Measurements from ENCODE around the gene ATXN7L3B. TPM values are rescaled to one million over a fixed set of nuclear protein-coding genes. Genes with fewer than 3 reads are reported as not detected.
A peak's percentile ranks its signal among the peaks of the same experiment; 100 is the strongest.

Gene ATXN7L3B
- total RNA-seq, 1 donor: 24.6 TPM

DNA sequence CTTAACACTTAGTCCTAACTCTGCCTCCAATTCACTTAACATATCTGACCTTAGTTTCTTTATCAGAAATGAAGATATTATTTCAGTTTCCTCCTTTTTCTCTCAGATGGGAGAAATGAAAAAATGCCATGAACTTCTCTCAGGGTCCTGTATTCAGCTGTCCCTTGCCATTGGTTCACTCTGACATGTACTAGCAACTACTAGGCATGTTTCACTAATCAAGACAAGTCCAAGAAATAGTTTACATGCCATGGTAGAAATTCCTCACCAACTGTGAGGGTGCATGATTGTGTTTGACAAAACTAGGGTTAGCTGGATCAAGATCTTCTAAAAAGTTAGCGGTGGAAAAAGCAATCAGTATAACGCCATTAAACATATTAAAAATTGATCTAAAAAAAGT, 7.0 kb upstream of the ATXN7L3B start:
- H4K20me1 ChIP-seq (ENCODE audit: insufficient read depth, low read length): no peaks in the 10 kb centered on the region
- no peaks in the 10 kb centered on the region for H3K9me3 ChIP-seq (ENCODE audit: low read depth, low read length)
- no peak overlapping the region for H3K27ac ChIP-seq (ENCODE audit: low read depth, low read length)
- DNase-seq (ENCODE audit: insufficient read length, low spot score, missing footprints): no peak
- H3K36me3 ChIP-seq (ENCODE audit: insufficient read depth, low read length): no peaks in the 10 kb centered on the region
- no peaks in the 10 kb centered on the region for H3K79me2 ChIP-seq (ENCODE audit: insufficient read depth, low read length)
- no peak for TF ChIP-seq CTCF (IDR thresholded peaks at IDR 0.05; ENCODE audit: extremely low read depth, low read depth, low read length)
- no peaks in the 10 kb centered on the region for H3K4me1 ChIP-seq (ENCODE audit: insufficient read depth, low read length)
- no peak overlapping the region for H2AFZ ChIP-seq (ENCODE audit: low read length)
- H3K4me2 ChIP-seq (ENCODE audit: insufficient read depth, low read length): no peak overlapping the region
- no peak overlapping the region for H3K4me3 ChIP-seq (ENCODE audit: insufficient read depth, low read length)
- H3K27me3 ChIP-seq (ENCODE audit: insufficient read depth, low read length): no peaks in the 10 kb centered on the region

GRCh38 chr12:74535536-74535935, 2.1 kb upstream of the ATXN7L3B start:
- H3K27ac ChIP-seq (ENCODE audit: low read depth, low read length): no peak overlapping the region
- TF ChIP-seq CTCF (IDR thresholded peaks at IDR 0.05; ENCODE audit: extremely low read depth, low read depth, low read length): no peak
- peaks cover 4% of the 10 kb centered on the region for H3K36me3 ChIP-seq (ENCODE audit: insufficient read depth, low read length)
- no peak for DNase-seq (ENCODE audit: insufficient read length, low spot score, missing footprints)
- no peaks in the 10 kb centered on the region for H3K9me3 ChIP-seq (ENCODE audit: low read depth, low read length)
- H2AFZ ChIP-seq (ENCODE audit: low read length): peak overlapping the region; percentile 31
- H3K27me3 ChIP-seq (ENCODE audit: insufficient read depth, low read length): no peaks in the 10 kb centered on the region
- peaks cover 24% of the 10 kb centered on the region for H3K4me1 ChIP-seq (ENCODE audit: insufficient read depth, low read length)
- no peak overlapping the region for H3K4me2 ChIP-seq (ENCODE audit: insufficient read depth, low read length)
- H3K4me3 ChIP-seq (ENCODE audit: insufficient read depth, low read length): no peak overlapping the region
- H3K79me2 ChIP-seq (ENCODE audit: insufficient read depth, low read length): peaks cover 28% of the 10 kb centered on the region
- H4K20me1 ChIP-seq (ENCODE audit: insufficient read depth, low read length): peaks cover 22% of the 10 kb centered on the region

DNA sequence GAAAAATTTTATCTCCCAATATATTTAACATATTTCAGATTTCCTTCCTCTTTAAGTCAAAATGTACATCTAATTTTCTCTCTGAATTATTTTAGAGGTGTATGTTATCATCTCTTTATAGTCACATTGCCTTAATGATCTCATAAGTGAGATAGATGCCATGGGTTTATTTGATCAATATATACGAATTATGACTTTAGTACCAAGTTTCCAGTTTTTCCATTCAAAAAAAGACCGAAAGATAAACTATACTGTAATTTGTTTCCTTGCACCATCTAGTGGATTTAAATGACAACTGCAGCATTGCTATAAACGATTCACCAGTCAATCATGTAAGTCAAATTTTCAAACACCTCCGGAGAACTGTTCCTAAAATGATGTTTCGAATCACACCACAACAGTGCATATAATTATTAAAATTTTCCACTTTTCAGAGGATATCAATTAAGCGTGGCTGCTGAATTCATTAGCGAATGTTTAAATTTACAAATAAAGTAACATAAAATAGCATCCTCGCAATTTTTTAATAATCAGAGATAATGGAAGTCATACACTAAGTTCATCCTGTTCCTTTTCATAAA, 419 bp upstream of the ATXN7L3B start:
- Histone ChIP-seq H4K20me1 (ENCODE audit: insufficient read depth, low read length) (peaks cover 37% of the 10 kb centered on the region), H3K27me3 (ENCODE audit: insufficient read depth, low read length) (no peaks in the 10 kb centered on the region), H3K36me3 (ENCODE audit: insufficient read depth, low read length) (peaks cover 7% of the 10 kb centered on the region), H3K4me1 (ENCODE audit: insufficient read depth, low read length) (peaks cover 31% of the 10 kb centered on the region), H3K79me2 (ENCODE audit: insufficient read depth, low read length) (peaks cover 45% of the 10 kb centered on the region), H3K4me3 (ENCODE audit: insufficient read depth, low read length) (peak overlapping the region; percentile 99), H3K4me2 (ENCODE audit: insufficient read depth, low read length) (peak overlapping the region; percentile 95), H3K27ac (ENCODE audit: low read depth, low read length) (peak overlapping the region; percentile 99), H3K9me3 (ENCODE audit: low read depth, low read length) (no peaks in the 10 kb centered on the region), H2AFZ (ENCODE audit: low read length) (peak overlapping the region; percentile 98)
- peak; percentile 78 for TF ChIP-seq CTCF (IDR thresholded peaks at IDR 0.05; ENCODE audit: extremely low read depth, low read depth, low read length)
- DNase-seq (ENCODE audit: insufficient read length, low spot score, missing footprints): peak; percentile 83

- H3K36me3 ChIP-seq (ENCODE audit: insufficient read depth, low read length): peaks cover 7% of the 10 kb centered on the region
- DNase-seq (ENCODE audit: insufficient read length, low spot score, missing footprints): peak; percentile 51
- no peak for TF ChIP-seq CTCF (IDR thresholded peaks at IDR 0.05; ENCODE audit: extremely low read depth, low read depth, low read length)
- H2AFZ ChIP-seq (ENCODE audit: low read length): peak overlapping the region; percentile 98
- peak overlapping the region; percentile 95 for H3K4me2 ChIP-seq (ENCODE audit: insufficient read depth, low read length)
- peaks cover 31% of the 10 kb centered on the region for H3K4me1 ChIP-seq (ENCODE audit: insufficient read depth, low read length)
- peak overlapping the region; percentile 99 for H3K4me3 ChIP-seq (ENCODE audit: insufficient read depth, low read length)
- H3K27me3 ChIP-seq (ENCODE audit: insufficient read depth, low read length): no peaks in the 10 kb centered on the region
- H3K9me3 ChIP-seq (ENCODE audit: low read depth, low read length): no peaks in the 10 kb centered on the region
- H3K27ac ChIP-seq (ENCODE audit: low read depth, low read length): peak overlapping the region; percentile 99
- peaks cover 37% of the 10 kb centered on the region for H4K20me1 ChIP-seq (ENCODE audit: insufficient read depth, low read length)
- H3K79me2 ChIP-seq (ENCODE audit: insufficient read depth, low read length): peaks cover 54% of the 10 kb centered on the region
These were observed 1.0 kb downstream of the ATXN7L3B start for GRCh38 chr12:74538491-74539258.

All from osteoblast (primary cell).